SHP77 treated with DMSO at 0.1 percent for 48 hours (cell line): ENCODE data around the gene SSH2.
A peak's percentile ranks its signal among the peaks of the same experiment; 100 is the strongest.

Experiments
- DNase-seq: peaks from one replicate; lab custom pipeline; 2025; lab: John Stamatoyannopoulos, UW

The SSH2 gene

GRCh38 chr17:29589524-29590410, 340.3 kb downstream of the SSH2 start, which contains the start of gene GIT1:
Gene GIT1 (minus strand): TSS chr17:29589648. CDS start chr17:29589378, 270 bp downstream.
- DNase-seq, result peak; percentile 23

- DNase-seq, result no peak
These were observed 341.2 kb downstream of the SSH2 start for GRCh38 chr17:29588562-29589411.

- DNase-seq, result no peak
These were observed 341.9 kb downstream of the SSH2 start for GRCh38 chr17:29588017-29588561.

- no peak for DNase-seq
These were observed 342.4 kb downstream of the SSH2 start for GRCh38 chr17:29587591-29587990.

- DNase-seq, result no peak
These were observed 343.2 kb downstream of the SSH2 start for GRCh38 chr17:29586676-29587469.

GRCh38 chr17:29585080-29585751, 344.8 kb downstream of the SSH2 start:
- no peak for DNase-seq

- no peak for DNase-seq
These were observed 345.5 kb downstream of the SSH2 start for GRCh38 chr17:29584452-29585079.

GRCh38 chr17:29583324-29584248, 346.4 kb downstream of the SSH2 start:
- no peak for DNase-seq

GRCh38 chr17:29582772-29583171, 347.3 kb downstream of the SSH2 start:
- no peak for DNase-seq

GRCh38 chr17:29582254-29582765, 347.7 kb downstream of the SSH2 start:
- no peak for DNase-seq

- no peak for DNase-seq
These were observed 348.3 kb downstream of the SSH2 start for GRCh38 chr17:29581583-29582253.

GRCh38 chr17:29579866-29580771, 349.9 kb downstream of the SSH2 start:
- peak; percentile 45 for DNase-seq

- no peak for DNase-seq
These were observed 351.2 kb downstream of the SSH2 start for GRCh38 chr17:29578626-29579485.

- no peak for DNase-seq
These were observed 352.4 kb downstream of the SSH2 start for GRCh38 chr17:29577385-29578211.

GRCh38 chr17:29577001-29577370, 353.0 kb downstream of the SSH2 start:
- DNase-seq, result no peak
